Neural cell (in vitro differentiated cells): ENCODE measurements around the gene SRCIN1. TPM values are rescaled to one million over a fixed set of nuclear protein-coding genes. Genes with fewer than 3 reads are reported as not detected.

Experiments used
- H2AFZ ChIP-seq: fragments of 200-600, 300-800 bp; sonication (generic), shearing (Covaris generic); 2 replicates; pipeline ENCODE4 v1.6.0; 2014; ENCODE audit warnings: low read depth, mild to moderate bottlenecking, antibody characterized with exemption, low read length, moderate library complexity
- H3F3A ChIP-seq: fragments of 200-600 bp; shearing (Covaris generic); 2 replicates; pipeline ENCODE4 v1.6.1; 2016; ENCODE audit warnings: mild to moderate bottlenecking, moderate library complexity, mixed read lengths, antibody characterized with exemption, low read length; ENCODE audit not compliant: insufficient read depth, poor library complexity, severe bottlenecking
- H3K27ac ChIP-seq: fragments of 200-600, 300-800 bp; sonication (generic), shearing (Covaris generic); 2 replicates; pipeline ENCODE4 v1.5.1; 2014; ENCODE audit warnings: mild to moderate bottlenecking, low read length, moderate library complexity
- H3K27me3 ChIP-seq: fragments of 300-800, 200-600 bp; sonication (generic), shearing (Covaris generic); 2 replicates; pipeline ENCODE4 v1.6.0; 2014; ENCODE audit warnings: mild to moderate bottlenecking, low read depth, low read length, moderate library complexity; ENCODE audit not compliant: insufficient read depth
- H3K36me3 ChIP-seq: fragments of 300-800, 200-600 bp; sonication (generic), shearing (Covaris generic); 2 replicates; pipeline ENCODE4 v1.5.1; 2014; ENCODE audit warnings: mild to moderate bottlenecking, antibody characterized with exemption, low read length, moderate library complexity; ENCODE audit not compliant: insufficient read depth
- H3K4me2 ChIP-seq: fragments of 300-800, 200-600 bp; sonication (generic), shearing (Covaris generic); 2 replicates; pipeline ENCODE4 v1.6.0; 2014; ENCODE audit warnings: mild to moderate bottlenecking, low read length
- H3K4me3 ChIP-seq: fragments of 300-800, 200-600 bp; sonication (generic), shearing (Covaris generic); 2 replicates; pipeline ENCODE4 v1.5.1; 2014; ENCODE audit warnings: mild to moderate bottlenecking, low read length, moderate library complexity
- H3K79me2 ChIP-seq: fragments of 200-600 bp; shearing (Covaris generic); replicated peaks from 2 replicates; pipeline ENCODE4 v1.6.0; 2014; ENCODE audit warnings: mild to moderate bottlenecking, low read length, moderate library complexity; ENCODE audit not compliant: insufficient read depth
- H3K9ac ChIP-seq: fragments of 300-800, 200-600 bp; sonication (generic), shearing (Covaris generic); 2 replicates; pipeline ENCODE4 v1.6.1; 2016; ENCODE audit warnings: mild to moderate bottlenecking, low read length, mixed read lengths
- H3K9me2 ChIP-seq: fragments of 200-600 bp; shearing (Covaris generic); 2 replicates; pipeline ENCODE4 v1.6.1; 2016; ENCODE audit warnings: mild to moderate bottlenecking, low read length, mixed read lengths; ENCODE audit not compliant: insufficient read depth
- H3K9me3 ChIP-seq: fragments of 200-600, 300-800 bp; sonication (generic), shearing (Covaris generic); 2 replicates; pipeline ENCODE4 v1.6.1; 2016; ENCODE audit warnings: mild to moderate bottlenecking, mixed run types, low read length, moderate library complexity, mixed read lengths
- H4K20me1 ChIP-seq: fragments of 200-600 bp; shearing (Covaris generic); 2 replicates; pipeline ENCODE4 v1.6.1; 2016; ENCODE audit warnings: mild to moderate bottlenecking, mixed run types; ENCODE audit not compliant: insufficient read depth
- EP300 ChIP-seq: fragments of 450-650 bp; conservative IDR thresholded peaks from 2 replicates; pipeline ENCODE4 v1.6.1; 2014; ENCODE audit warnings: antibody characterized with exemption, mild to moderate bottlenecking, moderate library complexity; ENCODE audit not compliant: poor library complexity, severe bottlenecking
- EZH2 ChIP-seq: fragments of 200-600, 300-800 bp; shearing (Covaris generic), sonication (generic); IDR thresholded peaks from 2 replicates; pipeline ENCODE4 v1.6.1; 2014; ENCODE audit warnings: antibody characterized with exemption, low read length, borderline replicate concordance, mild to moderate bottlenecking; ENCODE audit not compliant: insufficient read depth, poor library complexity, severe bottlenecking
- MXI1 ChIP-seq: fragments of 450-650 bp; conservative IDR thresholded peaks from 2 replicates; pipeline ENCODE4 v1.6.1; 2014; ENCODE audit warnings: antibody characterized with exemption, mild to moderate bottlenecking; ENCODE audit not compliant: poor library complexity, severe bottlenecking
- POLR2AphosphoS5 ChIP-seq: IDR thresholded peaks from 2 replicates; pipeline ENCODE4 v1.6.1; 2012
- RAD21 ChIP-seq: fragments of 450-650 bp; conservative IDR thresholded peaks from 2 replicates; pipeline ENCODE4 v1.6.1; 2014; ENCODE audit warnings: antibody characterized with exemption, mild to moderate bottlenecking, moderate library complexity
- SMC3 ChIP-seq: fragments of 450-650 bp; conservative IDR thresholded peaks from 2 replicates; pipeline ENCODE4 v1.6.1; 2014; ENCODE audit warnings: antibody characterized with exemption, mild to moderate bottlenecking, moderate library complexity; ENCODE audit not compliant: poor library complexity
- TAF1 ChIP-seq: IDR thresholded peaks from 2 replicates; pipeline ENCODE4 v1.6.1; 2012; ENCODE audit warnings: low read depth
- polyA plus RNA-seq: library from polyadenylated mRNA; depleted of rRNA; stranded (reverse); fragments of >200 nt; gene quantifications from 2 replicates; pipeline ENCODE4 v1.2.3, GENCODE V29; 2014
- TF ChIP-seq, protein P1 (sequence below): fragments of 450-650 bp; IDR thresholded peaks from 2 replicates; pipeline ENCODE4 v1.5.1; 2014; ENCODE audit warnings: antibody characterized with exemption, mild to moderate bottlenecking, moderate library complexity; ENCODE audit not compliant: poor library complexity, severe bottlenecking
- TF ChIP-seq, protein P2 (sequence below): IDR thresholded peaks from 2 replicates; pipeline ENCODE4 v1.6.1; 2012; ENCODE audit warnings: borderline replicate concordance

Gene SRCIN1
- polyA plus RNA-seq, 1 donor from 2014 or later = 18.0 TPM

DNA sequence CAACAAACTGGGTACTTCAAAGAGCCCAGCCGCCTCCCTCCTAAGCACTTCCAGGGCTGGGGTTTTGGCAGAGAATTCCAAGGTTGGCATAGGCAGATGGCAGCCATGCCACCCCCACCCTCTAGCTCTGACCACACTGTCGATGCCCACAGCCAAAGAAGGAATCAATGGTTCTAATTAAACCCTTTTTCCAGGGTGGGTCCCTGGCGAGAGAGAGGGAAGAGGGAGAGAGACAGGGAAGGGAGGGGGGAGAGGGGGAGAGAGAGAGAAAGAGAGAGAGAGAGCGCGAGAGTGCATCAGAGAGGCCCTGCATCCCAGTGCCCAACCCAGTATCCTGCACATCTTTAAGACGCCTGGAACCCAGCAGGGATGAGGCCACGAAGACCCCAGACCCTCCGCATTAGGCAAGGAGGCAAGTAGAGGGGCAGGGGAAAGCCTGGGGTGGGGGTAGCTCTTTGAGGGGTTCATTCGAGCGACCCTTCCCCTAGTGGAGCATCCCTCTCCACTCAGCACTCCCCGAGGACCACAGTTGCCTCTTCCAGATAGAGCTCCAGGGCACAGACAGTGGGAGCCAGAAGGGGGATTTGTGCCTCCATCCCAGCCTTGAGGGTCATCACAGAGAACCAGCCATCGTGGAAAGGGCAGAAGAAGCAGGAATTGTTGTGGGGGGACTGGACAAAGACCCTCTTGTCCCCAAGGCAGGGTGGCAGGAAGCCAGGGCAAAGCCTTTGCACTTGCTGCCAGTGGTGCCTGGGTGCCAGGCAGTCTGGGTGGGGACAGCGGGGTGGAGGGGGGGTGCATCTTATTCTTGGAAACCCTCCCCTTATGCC is 2.6 kb downstream of the SRCIN1 start:
- H2AFZ ChIP-seq = no peak overlapping the region
- H3K27me3 ChIP-seq = no peaks in the 10 kb centered on the region
- H3K9ac ChIP-seq = peak overlapping the region; percentile 87
- peaks cover 9% of the 10 kb centered on the region for H4K20me1 ChIP-seq
- H3F3A ChIP-seq = peaks cover 4% of the 10 kb centered on the region
- H3K9me2 ChIP-seq = no peaks in the 10 kb centered on the region
- peak overlapping the region; percentile 91 for H3K27ac ChIP-seq
- H3K79me2 ChIP-seq = peaks cover 61% of the 10 kb centered on the region
- H3K4me3 ChIP-seq = peak overlapping the region; percentile 73
- H3K9me3 ChIP-seq = no peaks in the 10 kb centered on the region
- H3K4me2 ChIP-seq = peak overlapping the region; percentile 100
- H3K36me3 ChIP-seq = no peaks in the 10 kb centered on the region
- TF ChIP-seq EZH2 (no peak), TAF1 (no peak), MXI1 (no peak), POLR2AphosphoS5 (no peak), EP300 (no peak), SMC3 (no peak), RAD21 (no peak)
- TF ChIP-seq, protein P1, sequence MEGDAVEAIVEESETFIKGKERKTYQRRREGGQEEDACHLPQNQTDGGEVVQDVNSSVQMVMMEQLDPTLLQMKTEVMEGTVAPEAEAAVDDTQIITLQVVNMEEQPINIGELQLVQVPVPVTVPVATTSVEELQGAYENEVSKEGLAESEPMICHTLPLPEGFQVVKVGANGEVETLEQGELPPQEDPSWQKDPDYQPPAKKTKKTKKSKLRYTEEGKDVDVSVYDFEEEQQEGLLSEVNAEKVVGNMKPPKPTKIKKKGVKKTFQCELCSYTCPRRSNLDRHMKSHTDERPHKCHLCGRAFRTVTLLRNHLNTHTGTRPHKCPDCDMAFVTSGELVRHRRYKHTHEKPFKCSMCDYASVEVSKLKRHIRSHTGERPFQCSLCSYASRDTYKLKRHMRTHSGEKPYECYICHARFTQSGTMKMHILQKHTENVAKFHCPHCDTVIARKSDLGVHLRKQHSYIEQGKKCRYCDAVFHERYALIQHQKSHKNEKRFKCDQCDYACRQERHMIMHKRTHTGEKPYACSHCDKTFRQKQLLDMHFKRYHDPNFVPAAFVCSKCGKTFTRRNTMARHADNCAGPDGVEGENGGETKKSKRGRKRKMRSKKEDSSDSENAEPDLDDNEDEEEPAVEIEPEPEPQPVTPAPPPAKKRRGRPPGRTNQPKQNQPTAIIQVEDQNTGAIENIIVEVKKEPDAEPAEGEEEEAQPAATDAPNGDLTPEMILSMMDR = no peak
- TF ChIP-seq, protein P2, sequence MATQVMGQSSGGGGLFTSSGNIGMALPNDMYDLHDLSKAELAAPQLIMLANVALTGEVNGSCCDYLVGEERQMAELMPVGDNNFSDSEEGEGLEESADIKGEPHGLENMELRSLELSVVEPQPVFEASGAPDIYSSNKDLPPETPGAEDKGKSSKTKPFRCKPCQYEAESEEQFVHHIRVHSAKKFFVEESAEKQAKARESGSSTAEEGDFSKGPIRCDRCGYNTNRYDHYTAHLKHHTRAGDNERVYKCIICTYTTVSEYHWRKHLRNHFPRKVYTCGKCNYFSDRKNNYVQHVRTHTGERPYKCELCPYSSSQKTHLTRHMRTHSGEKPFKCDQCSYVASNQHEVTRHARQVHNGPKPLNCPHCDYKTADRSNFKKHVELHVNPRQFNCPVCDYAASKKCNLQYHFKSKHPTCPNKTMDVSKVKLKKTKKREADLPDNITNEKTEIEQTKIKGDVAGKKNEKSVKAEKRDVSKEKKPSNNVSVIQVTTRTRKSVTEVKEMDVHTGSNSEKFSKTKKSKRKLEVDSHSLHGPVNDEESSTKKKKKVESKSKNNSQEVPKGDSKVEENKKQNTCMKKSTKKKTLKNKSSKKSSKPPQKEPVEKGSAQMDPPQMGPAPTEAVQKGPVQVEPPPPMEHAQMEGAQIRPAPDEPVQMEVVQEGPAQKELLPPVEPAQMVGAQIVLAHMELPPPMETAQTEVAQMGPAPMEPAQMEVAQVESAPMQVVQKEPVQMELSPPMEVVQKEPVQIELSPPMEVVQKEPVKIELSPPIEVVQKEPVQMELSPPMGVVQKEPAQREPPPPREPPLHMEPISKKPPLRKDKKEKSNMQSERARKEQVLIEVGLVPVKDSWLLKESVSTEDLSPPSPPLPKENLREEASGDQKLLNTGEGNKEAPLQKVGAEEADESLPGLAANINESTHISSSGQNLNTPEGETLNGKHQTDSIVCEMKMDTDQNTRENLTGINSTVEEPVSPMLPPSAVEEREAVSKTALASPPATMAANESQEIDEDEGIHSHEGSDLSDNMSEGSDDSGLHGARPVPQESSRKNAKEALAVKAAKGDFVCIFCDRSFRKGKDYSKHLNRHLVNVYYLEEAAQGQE = no peak

DNA sequence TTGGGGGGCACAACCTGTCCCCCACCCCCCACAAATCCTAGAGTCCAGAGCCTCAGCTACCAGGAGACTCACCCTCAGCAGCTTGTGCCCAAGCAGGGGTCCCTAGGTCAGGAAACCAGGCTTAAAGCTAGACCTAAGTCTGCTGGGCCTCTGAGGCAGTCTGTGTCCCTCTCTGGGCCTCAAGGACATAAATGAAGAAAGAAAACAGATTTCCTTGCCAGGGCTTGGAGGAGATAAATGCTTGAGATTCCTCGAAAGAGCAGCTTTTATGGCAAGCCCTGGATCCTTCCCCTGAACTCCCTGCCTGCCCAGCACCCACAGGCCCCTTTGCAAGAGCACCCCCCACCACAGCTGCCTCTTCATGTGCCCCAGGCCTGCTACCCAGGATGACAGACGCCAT is 3.3 kb downstream of the SRCIN1 start:
- Histone ChIP-seq H3K79me2 (peaks cover 66% of the 10 kb centered on the region), H3K9me2 (no peaks in the 10 kb centered on the region), H4K20me1 (peaks cover 15% of the 10 kb centered on the region), H3F3A (peaks cover 4% of the 10 kb centered on the region), H3K36me3 (no peaks in the 10 kb centered on the region), H3K27me3 (no peaks in the 10 kb centered on the region), H3K9me3 (no peaks in the 10 kb centered on the region), H3K27ac (peak overlapping the region; percentile 91), H3K9ac (peak overlapping the region; percentile 87), H3K4me3 (peak overlapping the region; percentile 73), H2AFZ (no peak overlapping the region), H3K4me2 (peak overlapping the region; percentile 100)
- TF ChIP-seq, protein P1 = no peak
- TF ChIP-seq POLR2AphosphoS5 (no peak), TAF1 (no peak), EZH2 (no peak), RAD21 (no peak), MXI1 (no peak), EP300 (no peak), SMC3 (no peak)
- TF ChIP-seq, protein P2 = peak; percentile 15
